K562 (cell line): ENCODE data around the gene CTAGE8. TPM values are rescaled to one million over a fixed set of nuclear protein-coding genes. Genes with fewer than 3 reads are reported as not detected.

ENCODE experiments used
- ATAC-seq: fragments of 200-7000 bp; cut with Tn5 transposase; 3 replicates; pipeline ENCODE4 v1.9.1; 2020; ENCODE audit warnings: moderate library complexity
- BruUV-seq: library from RNA; stranded (reverse); fragments of 400-500 nt; replicated peaks from 2 replicates; lab custom pipeline; 2021; lab: Mats Ljungman, UMichigan
- CTCF ChIA-PET: fragments of 300-600 bp; formaldehyde crosslinking; extraction: SDS; loops from one replicate; lab custom pipeline; 2021; ENCODE audit warnings: low intra/inter-chr PET ratio; lab: Yijun Ruan, JAX
- POLR2A ChIA-PET: fragments of 300-600, 350-650 bp; sonication (Branson Sonifier 250); formaldehyde crosslinking; extraction: SDS; loops from one replicate; lab custom pipeline; 2021; ENCODE audit warnings: antibody characterized with exemption, inconsistent platforms; lab: Yijun Ruan, JAX
- DNase-seq, 4 experiments: peaks; one replicate each; pipeline versions ENCODE4 v3.0.0 to v3.0.0-alpha.2; 2011 to 2018; ENCODE audit warnings: low spot score in 3 of 4, mixed read lengths in 3 of 4; ENCODE audit errors: extremely low read depth in 1 of 4
- FAIRE-seq: peaks from 2 replicates; lab custom pipeline; 2011; peaks lifted over from hg19 to GRCh38; lab: Jason Lieb, UNC
- H2AFZ ChIP-seq: 2 replicates; pipeline ENCODE4 v1.6.0; 2011; ENCODE audit warnings: low read depth, low read length, control low read depth, inconsistent platforms
- H3K27ac ChIP-seq: fragments of 200-600 bp; 3 replicates; pipeline ENCODE4 v1.8.0; 2011; ENCODE audit warnings: low read depth, mild to moderate bottlenecking, control low read depth, inconsistent platforms, low read length, moderate library complexity, mixed read lengths; ENCODE audit errors: extremely low read depth
- H3K27me3 ChIP-seq, 2 experiments: fragments of 300-600 bp in 1 of 2; 2 replicates in 1 of 2; 3 replicates in 1 of 2; pipeline versions ENCODE4 v1.6.0 to v1.8.0; 2011; ENCODE audit warnings: inconsistent platforms in 2 of 2, low read length in 2 of 2, mild to moderate bottlenecking in 1 of 2, mixed read lengths in 1 of 2, moderate library complexity in 1 of 2; ENCODE audit not compliant: control insufficient read depth in 2 of 2, insufficient read depth in 2 of 2
- H3K36me3 ChIP-seq: fragments of 300-600 bp; 3 replicates; pipeline ENCODE4 v1.8.0; 2011; ENCODE audit warnings: mild to moderate bottlenecking, low read length, inconsistent platforms; ENCODE audit not compliant: control insufficient read depth, insufficient read depth
- H3K4me1 ChIP-seq, 2 experiments: fragments of 200-600 bp in 1 of 2; replicated peaks in 1 of 2; 2 replicates in 1 of 2; 3 replicates in 1 of 2; pipeline versions ENCODE4 v1.5.1 to v1.8.0; 2011; ENCODE audit warnings: inconsistent platforms in 2 of 2, low read length in 2 of 2, mild to moderate bottlenecking in 1 of 2, mixed read lengths in 1 of 2, moderate library complexity in 1 of 2; ENCODE audit not compliant: control insufficient read depth in 2 of 2, insufficient read depth in 2 of 2
- H3K4me2 ChIP-seq: 2 replicates; pipeline ENCODE4 v1.6.1; 2011; ENCODE audit warnings: low read length, control low read depth, inconsistent platforms, mixed read lengths; ENCODE audit not compliant: insufficient read depth
- H3K4me3 ChIP-seq: fragments of 200-600 bp; sonication (generic), shearing (Covaris generic); 2 replicates; pipeline ENCODE4 v1.5.1; 2016; ENCODE audit warnings: control low read depth, inconsistent platforms
- H3K79me2 ChIP-seq: fragments of 200-600 bp; 3 replicates; pipeline ENCODE4 v1.8.0; 2011; ENCODE audit warnings: low read length, inconsistent platforms; ENCODE audit not compliant: control insufficient read depth, insufficient read depth
- H3K9ac ChIP-seq, 2 experiments: 2 replicates each; pipeline versions ENCODE4 v1.6.0 to v1.6.1; 2011; ENCODE audit warnings: low read depth in 2 of 2, low read length in 2 of 2, control low read depth in 1 of 2, inconsistent platforms in 1 of 2, mild to moderate bottlenecking in 1 of 2, mixed read lengths in 1 of 2; ENCODE audit not compliant: insufficient read depth in 1 of 2
- H3K9me1 ChIP-seq: one replicate; pipeline ENCODE4 v1.6.0; 2011; ENCODE audit warnings: inconsistent platforms, mild to moderate bottlenecking, low read length, moderate library complexity; ENCODE audit not compliant: control insufficient read depth, insufficient read depth
- H3K9me3 ChIP-seq: replicated peaks from 2 replicates; pipeline ENCODE4 v1.5.1; 2011; ENCODE audit warnings: low read depth, low read length, inconsistent platforms; ENCODE audit not compliant: control insufficient read depth, insufficient read depth
- H4K20me1 ChIP-seq: replicated peaks from 2 replicates; pipeline ENCODE4 v1.6.1; 2011; ENCODE audit warnings: low read length, inconsistent platforms, mixed read lengths; ENCODE audit not compliant: control insufficient read depth, insufficient read depth
- CBFA2T2 ChIP-seq: fragments of 450-650 bp; conservative IDR thresholded peaks from 2 replicates; pipeline ENCODE4 v1.6.1; 2017; ENCODE audit warnings: mild to moderate bottlenecking
- GABPA ChIP-seq: fragments of 200-800 bp; sonication (Bioruptor generic); conservative IDR thresholded peaks from 2 replicates; pipeline ENCODE4 v1.6.1; 2016; ENCODE audit warnings: low read depth, missing genetic modification characterization, missing compliant biosample characterization
- RREB1 ChIP-seq: fragments of 250-450 bp; sonication (Bioruptor Pico); IDR thresholded peaks from 2 replicates; pipeline ENCODE4 v1.4.0; 2020
- TAF9B ChIP-seq: fragments of 450-650 bp; IDR thresholded peaks from 2 replicates; pipeline ENCODE4 v1.6.1; 2018; ENCODE audit warnings: mild to moderate bottlenecking; ENCODE audit not compliant: partially characterized antibody
- THAP12 ChIP-seq: fragments of 250-450 bp; sonication (Bioruptor Pico); IDR thresholded peaks from 2 replicates; pipeline ENCODE4 v1.9.0; 2021; ENCODE audit warnings: mild to moderate bottlenecking, inconsistent platforms
- ZNF354B ChIP-seq: fragments of 250-450 bp; sonication (Bioruptor Pico); IDR thresholded peaks from 2 replicates; pipeline ENCODE4 v1.4.0; 2020
- ZNF830 ChIP-seq: fragments of 250-450 bp; sonication (Bioruptor Pico); IDR thresholded peaks from 2 replicates; pipeline ENCODE4 v1.5.0; 2021; ENCODE audit warnings: mild to moderate bottlenecking
- WGBS: fragments of 100-300 bp; shearing (Covaris generic); methylation state at CpG from one replicate; pipeline ENCODE4 v1.1.6; 2016; ENCODE audit warnings: low coverage, mixed read lengths; ENCODE audit not compliant: insufficient coverage; ENCODE audit errors: missing lambda C conversion rate; 5-methylcytosine and 5-hydroxymethylcytosine counted together
- in situ Hi-C: fragments of 300-500 bp; cut with MboI; formaldehyde crosslinking; loops from 4 replicates; pipeline ENCODE4 v1.15.0; 2018; ENCODE audit warnings: inconsistent platforms, mixed read lengths
- intact Hi-C: fragments of 100-400 bp; cut with micrococcal nuclease; formaldehyde crosslinking; loops from 2 replicates; pipeline ENCODE4 v1.14.2; 2022
- polyA plus RNA-seq, 8 experiments: library from polyadenylated mRNA; depleted of rRNA in 4 of 8; stranded (reverse) in 5 of 8; unstranded in 3 of 8; fragments of >200 nt; fragmentation: Nextera tagmentation in 2 of 8; fragmentation: Illumina TruSeq in 1 of 8; extraction: Ambion mirVana in 2 of 8; extraction: Trizol in 1 of 8; gene quantifications; 2 replicates each; pipeline versions ENCODE4 v1.2.1 to v1.2.3, GENCODE V29; 2011 to 2014; ENCODE audit warnings: inconsistent platforms in 1 of 8, missing spikeins in 1 of 8
- total RNA-seq, 7 experiments: library from RNA; depleted of rRNA in 6 of 7; stranded (reverse); fragments of >200 nt in 6 of 7; fragmentation: Illumina TruSeq in 2 of 7; extraction: Trizol in 2 of 7; gene quantifications; 2 replicates each; pipeline versions ENCODE4 v1.2.1 to v1.2.3, GENCODE V29; 2011 to 2021; ENCODE audit warnings: low replicate concordance in 1 of 7

The CTAGE8 gene
- total and polyA plus RNA-seq, 9 of the 15 experiments (the other 6 are each of a cell fraction or from before 2014, with no cell fraction given) = 0.04 TPM; not detected in 7

- TF ChIP-seq RREB1 (CRISPR knock-in tag) = 0 out of 2 replicates have a peak, but pooled peaks have one; percentile 23
- 0 out of 2 replicates have a peak, but pooled peaks have one; percentile 34 for TF ChIP-seq ZNF830 (CRISPR knock-in tag)
Measured at GRCh38 chr7:144256112-144256511, 13.0 kb downstream of the CTAGE8 start (continued).

GRCh38 chr7:144255471-144255897 is 13.6 kb downstream of the CTAGE8 start:
- H3K27me3 ChIP-seq = no peaks in the 10 kb centered on the region
- H4K20me1 ChIP-seq = no peaks in the 10 kb centered on the region
- H3K4me2 ChIP-seq = no peak overlapping the region
- no peak overlapping the region for H3K27ac ChIP-seq
- FAIRE-seq = no peak
- CTCF ChIA-PET = no interaction called here
- in situ Hi-C loops (no loop called here), intact Hi-C loops (no loop called here)
- WGBS = under 1% methylated on average over 5 of the region's 5 CpGs
- no peak for DNase-seq
- no peaks in the 10 kb centered on the region for H3K79me2 ChIP-seq
- POLR2A ChIA-PET = no interaction called here
- H2AFZ ChIP-seq = no peak overlapping the region
- TF ChIP-seq ZNF354B (CRISPR knock-in tag) (no peak), GABPA (0 out of 2 replicates have a peak, but pooled peaks have one; percentile 7), TAF9B (no peak), CBFA2T2 (no peak), THAP12 (CRISPR knock-in tag) (no peak)
- no peaks in the 10 kb centered on the region for H3K9me3 ChIP-seq
- ATAC-seq = no peak
- no peak overlapping the region for H3K4me3 ChIP-seq
- H3K4me1 ChIP-seq = no peaks in the 10 kb centered on the region
- no TSS peak for BruUV-seq
- no peaks in the 10 kb centered on the region for H3K36me3 ChIP-seq
- H3K9me1 ChIP-seq = no peaks in the 10 kb centered on the region
- H3K9ac ChIP-seq = no peak overlapping the region
